PFSK-1 (cell line): Measurements from ENCODE around the gene BEND6.

Experiments used
- POLR2AphosphoS5 ChIP-seq: IDR thresholded peaks from 2 replicates; pipeline ENCODE4 v1.6.1; 2012; ENCODE audit warnings: low read depth, mild to moderate bottlenecking, control low read depth, low read length, moderate library complexity
- TF ChIP-seq, protein P1 (sequence below), 2 experiments: IDR thresholded peaks; 2 replicates each; pipeline versions ENCODE4 v1.6.1 to v1.8.0; 2011 to 2012; ENCODE audit warnings: low read depth in 2 of 2, low read length in 2 of 2, control low read depth in 1 of 2, inconsistent platforms in 1 of 2, mild to moderate bottlenecking in 1 of 2, moderate library complexity in 1 of 2; ENCODE audit not compliant: insufficient read depth in 1 of 2

DNA sequence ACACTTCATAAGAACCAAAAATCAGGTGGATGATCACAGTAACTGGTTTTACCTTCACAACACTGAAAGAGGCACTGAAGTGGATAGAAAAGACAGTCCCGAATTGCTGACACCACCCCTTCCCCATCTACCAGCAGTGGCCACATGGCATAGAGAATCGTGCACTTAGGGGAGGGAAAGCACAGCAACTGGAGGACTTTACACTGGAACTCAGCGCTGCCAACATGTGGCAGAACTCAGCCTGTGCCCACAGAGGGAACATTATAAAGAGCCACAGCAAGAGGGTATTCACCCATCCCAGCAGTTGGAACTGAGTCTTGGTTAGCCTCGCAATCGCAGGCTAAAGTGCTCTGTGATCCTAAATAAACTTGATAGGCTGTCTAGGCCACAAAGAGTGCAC, 85.1 kb downstream of the BEND6 start:
- no peak for TF ChIP-seq POLR2AphosphoS5
- TF ChIP-seq, protein P1, sequence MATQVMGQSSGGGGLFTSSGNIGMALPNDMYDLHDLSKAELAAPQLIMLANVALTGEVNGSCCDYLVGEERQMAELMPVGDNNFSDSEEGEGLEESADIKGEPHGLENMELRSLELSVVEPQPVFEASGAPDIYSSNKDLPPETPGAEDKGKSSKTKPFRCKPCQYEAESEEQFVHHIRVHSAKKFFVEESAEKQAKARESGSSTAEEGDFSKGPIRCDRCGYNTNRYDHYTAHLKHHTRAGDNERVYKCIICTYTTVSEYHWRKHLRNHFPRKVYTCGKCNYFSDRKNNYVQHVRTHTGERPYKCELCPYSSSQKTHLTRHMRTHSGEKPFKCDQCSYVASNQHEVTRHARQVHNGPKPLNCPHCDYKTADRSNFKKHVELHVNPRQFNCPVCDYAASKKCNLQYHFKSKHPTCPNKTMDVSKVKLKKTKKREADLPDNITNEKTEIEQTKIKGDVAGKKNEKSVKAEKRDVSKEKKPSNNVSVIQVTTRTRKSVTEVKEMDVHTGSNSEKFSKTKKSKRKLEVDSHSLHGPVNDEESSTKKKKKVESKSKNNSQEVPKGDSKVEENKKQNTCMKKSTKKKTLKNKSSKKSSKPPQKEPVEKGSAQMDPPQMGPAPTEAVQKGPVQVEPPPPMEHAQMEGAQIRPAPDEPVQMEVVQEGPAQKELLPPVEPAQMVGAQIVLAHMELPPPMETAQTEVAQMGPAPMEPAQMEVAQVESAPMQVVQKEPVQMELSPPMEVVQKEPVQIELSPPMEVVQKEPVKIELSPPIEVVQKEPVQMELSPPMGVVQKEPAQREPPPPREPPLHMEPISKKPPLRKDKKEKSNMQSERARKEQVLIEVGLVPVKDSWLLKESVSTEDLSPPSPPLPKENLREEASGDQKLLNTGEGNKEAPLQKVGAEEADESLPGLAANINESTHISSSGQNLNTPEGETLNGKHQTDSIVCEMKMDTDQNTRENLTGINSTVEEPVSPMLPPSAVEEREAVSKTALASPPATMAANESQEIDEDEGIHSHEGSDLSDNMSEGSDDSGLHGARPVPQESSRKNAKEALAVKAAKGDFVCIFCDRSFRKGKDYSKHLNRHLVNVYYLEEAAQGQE (IDR thresholded peaks at IDR 0.05; ENCODE audit: insufficient read depth in 1 of 2, low read depth in 2 of 2, low read length in 2 of 2): no peak
